ENCODE measurements around the gene GMDS.

The GMDS gene

GRCh38 chr6:2086326-2086965 is 159.0 kb downstream of the GMDS start:
- no peak for DNase-seq

- DNase-seq = no peak
Observed at GRCh38 chr6:2085657-2086056, 159.7 kb downstream of the GMDS start.

GRCh38 chr6:2081155-2082138 is 164.0 kb downstream of the GMDS start:
- no peak for DNase-seq

- DNase-seq = no peak
Observed at GRCh38 chr6:2078888-2079287, 166.5 kb downstream of the GMDS start.

- no peak for DNase-seq
Observed at GRCh38 chr6:2077826-2078225, 167.6 kb downstream of the GMDS start.

- DNase-seq = no peak
Observed at GRCh38 chr6:2073476-2073875, 171.9 kb downstream of the GMDS start.

- DNase-seq = no peak
Observed at GRCh38 chr6:2072453-2072852, 173.0 kb downstream of the GMDS start.

- no peak for DNase-seq
Observed at GRCh38 chr6:2063547-2063946, 181.9 kb downstream of the GMDS start.

- no peak for DNase-seq
Observed at GRCh38 chr6:2061880-2062279, 183.5 kb downstream of the GMDS start.

- no peak for DNase-seq
Observed at GRCh38 chr6:2055911-2056310, 189.5 kb downstream of the GMDS start.

GRCh38 chr6:2055143-2055542 is 190.3 kb downstream of the GMDS start:
- no peak for DNase-seq

GRCh38 chr6:2054516-2055067 is 190.8 kb downstream of the GMDS start:
- no peak for DNase-seq

- no peak for DNase-seq
Observed at GRCh38 chr6:2053691-2054090, 191.7 kb downstream of the GMDS start.

- DNase-seq = no peak
Observed at GRCh38 chr6:2047855-2048254, 197.6 kb downstream of the GMDS start.

GRCh38 chr6:2044192-2044591 is 201.2 kb downstream of the GMDS start:
- DNase-seq = no peak

- DNase-seq = peak in 1 of 2 experiments; percentile 32
Observed at GRCh38 chr6:2042956-2043648, 202.3 kb downstream of the GMDS start.

GRCh38 chr6:2038092-2038491 is 207.3 kb downstream of the GMDS start:
- no peak for DNase-seq

- DNase-seq = no peak
Observed at GRCh38 chr6:2037237-2037926, 208.0 kb downstream of the GMDS start.

- DNase-seq = no peak
Observed at GRCh38 chr6:2036710-2037023, 208.7 kb downstream of the GMDS start.

- no peak for DNase-seq
Observed at GRCh38 chr6:2035826-2036709, 209.3 kb downstream of the GMDS start.

- no peak for DNase-seq
Observed at GRCh38 chr6:2035046-2035445, 210.4 kb downstream of the GMDS start.

GRCh38 chr6:2034256-2034655 is 211.1 kb downstream of the GMDS start:
- DNase-seq = no peak

Measured in NCI-H446 (cell line).